Thoracic aorta (tissue), 2 donors: ENCODE data around the gene CHPF. TPM values are rescaled to one million over a fixed set of nuclear protein-coding genes. Genes with fewer than 3 reads are reported as not detected.

Source experiments
- ATAC-seq: fragments of 150-250 bp; one replicate; pipeline ENCODE4 v1.8.0; 2017; ENCODE audit warnings: low read depth; ENCODE audit not compliant: insufficient number of reproducible peaks, low FRiP score
- DNase-seq: peaks from one replicate; pipeline ENCODE4 v3.0.0-alpha.2; 2020; ENCODE audit warnings: low spot score
- H3K27ac ChIP-seq, 2 donors: fragments of 200-600 bp; sonication (generic); 1 replicate in 1 of 2; 2 replicates in 1 of 2; pipeline ENCODE4 v1.5.1; 2016; ENCODE audit warnings: mild to moderate bottlenecking in 2 of 2, moderate library complexity in 2 of 2
- H3K27me3 ChIP-seq: fragments of 200-600 bp; sonication (generic); replicated peaks from 2 replicates; pipeline ENCODE4 v1.6.0; 2016; ENCODE audit warnings: mild to moderate bottlenecking; ENCODE audit not compliant: insufficient read depth
- H3K36me3 ChIP-seq: fragments of 200-600 bp; sonication (generic); one replicate; pipeline ENCODE4 v1.5.1; 2016
- H3K4me1 ChIP-seq, 2 donors: fragments of 200-600 bp; sonication (generic); 1 replicate in 1 of 2; 2 replicates in 1 of 2; pipeline versions ENCODE4 v1.5.1 to v1.6.0; 2016; ENCODE audit warnings: low read depth in 2 of 2, mild to moderate bottlenecking in 1 of 2; ENCODE audit not compliant: control insufficient read depth in 1 of 2
- H3K4me3 ChIP-seq: fragments of 200-600 bp; sonication (generic); 2 replicates; pipeline ENCODE4 v1.5.1; 2016; ENCODE audit warnings: mild to moderate bottlenecking
- H3K9me3 ChIP-seq: fragments of 200-600 bp; sonication (generic); 2 replicates; pipeline ENCODE4 v1.5.1; 2016
- CTCF ChIP-seq: fragments of 200-600 bp; sonication (generic); IDR thresholded peaks from one replicate; pipeline ENCODE4 v1.5.1; 2019; ENCODE audit warnings: antibody characterized with exemption
- total RNA-seq, 2 donors: library from RNA; depleted of rRNA; stranded (reverse); fragments of >200 nt; gene quantifications; one replicate each; pipeline versions ENCODE4 v1.1.0 to v1.2.3, GENCODE V29; 2016

CHPF gene
- total RNA-seq, 2 donors from 2014 or later = 184 to 269 TPM

- Histone ChIP-seq H3K4me3 (no peak overlapping the region), H3K9me3 (no peaks in the 10 kb centered on the region), H3K27me3 (no peaks in the 10 kb centered on the region), H3K36me3 (peaks cover 13% of the 10 kb centered on the region), H3K27ac (no peak overlapping the region), H3K4me1 (peaks cover under 1 to 4% of the 10 kb centered on the region in 2 donors)
- DNase-seq = no peak
- ATAC-seq = no peak
- no peak for TF ChIP-seq CTCF
These were observed 14.5 kb upstream of the CHPF start for GRCh38 chr2:219557791-219558785.

GRCh38 chr2:219557320-219557719, 13.7 kb upstream of the CHPF start:
- TF ChIP-seq CTCF = no peak
- ATAC-seq = no peak
- no peak overlapping the region for H3K4me3 ChIP-seq
- H3K36me3 ChIP-seq = peaks cover 8% of the 10 kb centered on the region
- DNase-seq = no peak
- H3K9me3 ChIP-seq = no peaks in the 10 kb centered on the region
- H3K27me3 ChIP-seq = no peaks in the 10 kb centered on the region
- peaks cover 5 to 8% of the 10 kb centered on the region in 2 donors for H3K4me1 ChIP-seq
- no peak overlapping the region for H3K27ac ChIP-seq

- TF ChIP-seq CTCF = no peak
- no peak overlapping the region for H3K27ac ChIP-seq
- H3K36me3 ChIP-seq = peaks cover 5% of the 10 kb centered on the region
- DNase-seq (no peak), ATAC-seq (no peak)
- no peaks in the 10 kb centered on the region for H3K27me3 ChIP-seq
- no peaks in the 10 kb centered on the region for H3K9me3 ChIP-seq
- H3K4me1 ChIP-seq = peaks cover 10 to 16% of the 10 kb centered on the region in 2 donors
- no peak overlapping the region for H3K4me3 ChIP-seq
These were observed 12.8 kb upstream of the CHPF start for GRCh38 chr2:219556413-219556812.

- Histone ChIP-seq H3K9me3 (no peaks in the 10 kb centered on the region), H3K27me3 (no peaks in the 10 kb centered on the region), H3K4me3 (no peak overlapping the region), H3K4me1 (peaks cover 10 to 18% of the 10 kb centered on the region in 2 donors), H3K27ac (no peak overlapping the region), H3K36me3 (peaks cover 5% of the 10 kb centered on the region)
- no peak for TF ChIP-seq CTCF
- no peak for DNase-seq
- ATAC-seq = no peak
These were observed 12.3 kb upstream of the CHPF start for GRCh38 chr2:219555956-219556355.

GRCh38 chr2:219554350-219554749, 10.7 kb upstream of the CHPF start:
- Histone ChIP-seq H3K4me1 (peaks cover 10 to 18% of the 10 kb centered on the region in 2 donors), H3K9me3 (no peaks in the 10 kb centered on the region), H3K27me3 (no peaks in the 10 kb centered on the region), H3K4me3 (no peak overlapping the region), H3K36me3 (peaks cover 5% of the 10 kb centered on the region), H3K27ac (no peak overlapping the region)
- TF ChIP-seq CTCF = no peak
- DNase-seq = no peak
- ATAC-seq = no peak
